Left lung (tissue), 14 donors: Measurements from ENCODE around the gene FLT4. TPM values are rescaled to one million over a fixed set of nuclear protein-coding genes. Genes with fewer than 3 reads are reported as not detected.

Experiments
- ATAC-seq: fragments of 200-7000 bp; cut with Tn5 transposase; one replicate; pipeline ENCODE4 v1.9.1; 2020; ENCODE audit warnings: moderate library complexity
- DNase-seq, 4 donors: peaks; one replicate each; pipeline ENCODE4 v3.0.0-alpha.2; 2013 to 2020
- H3K27ac ChIP-seq, 2 donors: fragments of 200-600 bp; sonication (generic) in 1 of 2; one replicate each; pipeline versions ENCODE4 v1.5.0 to v1.8.0; 2020 to 2021
- H3K27me3 ChIP-seq, 2 donors: fragments of 200-600 bp; sonication (generic) in 1 of 2; one replicate each; pipeline versions ENCODE4 v1.5.0 to v1.8.0; 2020 to 2021
- H3K36me3 ChIP-seq, 2 donors: fragments of 200-600 bp; sonication (generic) in 1 of 2; one replicate each; pipeline versions ENCODE4 v1.5.0 to v1.8.0; 2020 to 2021
- H3K4me1 ChIP-seq, 2 donors: fragments of 200-600 bp; one replicate each; pipeline ENCODE4 v1.8.0; 2021
- H3K4me3 ChIP-seq, 2 donors: fragments of 200-600 bp; sonication (generic) in 1 of 2; one replicate each; pipeline versions ENCODE4 v1.5.0 to v1.8.0; 2020 to 2021; ENCODE audit warnings: mild to moderate bottlenecking in 1 of 2
- H3K9me3 ChIP-seq, 2 donors: fragments of 200-600 bp; sonication (generic) in 1 of 2; one replicate each; pipeline versions ENCODE4 v1.5.0 to v1.8.0; 2020 to 2021
- intact Hi-C, 2 donors: fragments of 100-400 bp; cut with DNase I; formaldehyde crosslinking; loops; one replicate each; pipeline versions ENCODE4 v1.11.2 to v1.14.2; 2022
- long read RNA-seq, 12 donors: library from polyadenylated mRNA in 2 of 12; unstranded in 2 of 12; transcript quantifications; one replicate each; pipeline ENCODE4 v2.0.0 and lab custom pipeline, GENCODE V29; 2019 to 2026
- polyA plus RNA-seq, 6 donors: library from polyadenylated mRNA; unstranded; fragments of 120-200 nt; gene quantifications; one replicate each; pipeline ENCODE4 v1.2.1, GENCODE V29; 2013; ENCODE audit not compliant: insufficient read length in 6 of 6
- total RNA-seq, 2 donors: library from RNA; stranded (reverse); fragmentation: NEBNext Ultra II Directional; extraction: Animal tissue kit (Norgen Biotek cat#: 25700); gene quantifications; one replicate each; pipeline ENCODE4 v1.2.1, GENCODE V29; 2021
- TF ChIP-seq, protein P1 (sequence below), 2 donors: fragments of 200-600 bp; sonication (generic) in 1 of 2; IDR thresholded peaks; one replicate each; pipeline versions ENCODE4 v1.5.0 to v1.8.0; 2021; ENCODE audit warnings: antibody characterized with exemption in 2 of 2
- donor health status: DM: no; HTN: yes; CAD: no.
- donor health status: DM: no; HTN: no; CAD: no.

FLT4 gene
- total RNA-seq (10 to 100 TPM; 21.7 to 24.1 TPM), polyA plus RNA-seq (10 to 100 TPM; 37.1 to 48.5 (median 39.9) TPM)
- long read RNA-seq, donor 1, partial matches to known transcripts = 5 of 6 reads
- long read RNA-seq, donor 1, other reads (novel, unspliced or antisense) = 0 of 6 reads
- long read RNA-seq, donor 2, partial matches to known transcripts = 32 of 32 reads
- long read RNA-seq, donor 2, other reads (novel, unspliced or antisense) = 0 of 32 reads
- long read RNA-seq, donor 3, full-length matches to known transcripts = 2 of 2 reads
- long read RNA-seq, donor 3, partial matches to known transcripts = 0 of 2 reads
- long read RNA-seq, donor 3, other reads (novel, unspliced or antisense) = 0 of 2 reads
- long read RNA-seq, donor 4, partial matches to known transcripts = 1 of 1 reads
- long read RNA-seq, donor 4, other reads (novel, unspliced or antisense) = 0 of 1 reads
- long read RNA-seq, donor 5, partial matches to known transcripts = 0 of 2 reads
- long read RNA-seq, donor 5, other reads (novel, unspliced or antisense) = 0 of 2 reads
- long read RNA-seq, donor 6, partial matches to known transcripts = 13 of 13 reads
- long read RNA-seq, donor 6, other reads (novel, unspliced or antisense) = 0 of 13 reads
- long read RNA-seq, donor 7, partial matches to known transcripts = 0 of 1 reads
- long read RNA-seq, donor 7, other reads (novel, unspliced or antisense) = 0 of 1 reads
- long read RNA-seq, donor 8, full-length matches to known transcripts = 4 of 4 reads
- long read RNA-seq, donor 8, partial matches to known transcripts = 0 of 4 reads
- long read RNA-seq, donor 8, other reads (novel, unspliced or antisense) = 0 of 4 reads
- long read RNA-seq, donor 9 = 0 reads
- long read RNA-seq, donor 10, partial matches to known transcripts = 3 of 4 reads
- long read RNA-seq, donor 10, other reads (novel, unspliced or antisense) = 1 of 4 reads
- long read RNA-seq, donor 11 = 0 reads
- long read RNA-seq, donor 12, partial matches to known transcripts = 0 of 1 reads
- long read RNA-seq, donor 12, other reads (novel, unspliced or antisense) = 0 of 1 reads

DNA sequence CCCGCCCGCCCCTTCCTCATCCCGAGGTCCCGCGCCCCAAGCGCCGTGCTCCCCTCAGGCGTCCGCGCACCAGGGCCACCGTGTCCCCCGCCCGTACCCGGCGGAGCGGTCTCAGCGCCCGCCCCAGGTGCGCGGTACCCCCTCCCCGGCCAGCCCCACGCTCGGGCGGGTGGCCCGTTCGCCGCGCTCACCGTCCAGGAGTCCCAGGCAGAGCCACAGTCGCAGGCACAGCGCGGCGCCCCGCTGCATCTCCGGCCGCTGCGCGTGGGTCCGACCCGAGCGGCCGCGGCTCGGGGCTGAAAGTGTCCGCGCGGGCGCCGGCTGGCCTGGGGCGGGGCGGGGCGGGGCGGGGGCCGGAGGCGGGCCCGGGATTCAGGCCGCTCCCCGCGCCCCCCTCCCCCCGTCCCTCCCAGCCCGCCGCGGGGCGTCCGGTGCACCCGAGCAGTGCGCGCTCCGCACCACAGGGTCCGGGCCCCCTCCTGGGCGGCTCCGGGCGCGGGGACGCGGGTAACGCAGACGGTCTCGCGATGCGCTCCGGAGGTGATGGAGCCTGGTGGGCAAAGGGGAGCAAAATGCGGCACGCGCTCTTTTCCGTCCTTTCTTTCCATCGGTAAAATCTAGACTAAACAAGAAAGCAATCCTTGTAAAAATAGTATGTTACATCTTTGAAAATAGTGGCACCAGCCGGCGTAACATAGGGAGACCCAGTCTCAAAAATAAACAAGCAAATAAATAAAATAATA lies at the start of gene FLT4:
FLT4 (minus strand) TSS at position 304 of the 743 bp plus-strand sequence; CDS start at position 249, 55 bp downstream.
- Histone ChIP-seq H3K27me3 (peaks cover 36 to 90% of the 10 kb centered on the region in 2 donors), H3K9me3 (no peaks in the 10 kb centered on the region)
- DNase-seq = peak in 1 of 4 donors; percentile 66

DNA sequence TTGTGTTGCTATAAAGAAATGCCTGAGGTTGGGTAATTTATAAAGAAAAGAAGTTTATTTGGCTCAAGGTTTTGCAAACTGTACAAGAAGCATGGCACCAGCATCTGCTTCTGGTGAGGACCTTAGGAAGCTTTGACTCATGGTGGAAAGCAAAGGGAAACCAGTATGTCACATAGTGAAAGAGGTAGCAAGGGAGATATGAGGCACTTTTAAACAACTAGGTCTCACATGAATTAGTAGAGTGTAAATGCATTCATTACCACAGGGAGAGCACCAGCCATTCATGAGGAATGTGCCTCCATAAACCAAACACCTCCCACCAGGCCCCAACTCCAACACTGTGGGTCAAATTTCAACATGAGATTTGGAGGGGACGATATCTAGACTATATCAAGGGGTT lies 49.6 kb upstream of the FLT4 start:
- TF ChIP-seq, protein P1, sequence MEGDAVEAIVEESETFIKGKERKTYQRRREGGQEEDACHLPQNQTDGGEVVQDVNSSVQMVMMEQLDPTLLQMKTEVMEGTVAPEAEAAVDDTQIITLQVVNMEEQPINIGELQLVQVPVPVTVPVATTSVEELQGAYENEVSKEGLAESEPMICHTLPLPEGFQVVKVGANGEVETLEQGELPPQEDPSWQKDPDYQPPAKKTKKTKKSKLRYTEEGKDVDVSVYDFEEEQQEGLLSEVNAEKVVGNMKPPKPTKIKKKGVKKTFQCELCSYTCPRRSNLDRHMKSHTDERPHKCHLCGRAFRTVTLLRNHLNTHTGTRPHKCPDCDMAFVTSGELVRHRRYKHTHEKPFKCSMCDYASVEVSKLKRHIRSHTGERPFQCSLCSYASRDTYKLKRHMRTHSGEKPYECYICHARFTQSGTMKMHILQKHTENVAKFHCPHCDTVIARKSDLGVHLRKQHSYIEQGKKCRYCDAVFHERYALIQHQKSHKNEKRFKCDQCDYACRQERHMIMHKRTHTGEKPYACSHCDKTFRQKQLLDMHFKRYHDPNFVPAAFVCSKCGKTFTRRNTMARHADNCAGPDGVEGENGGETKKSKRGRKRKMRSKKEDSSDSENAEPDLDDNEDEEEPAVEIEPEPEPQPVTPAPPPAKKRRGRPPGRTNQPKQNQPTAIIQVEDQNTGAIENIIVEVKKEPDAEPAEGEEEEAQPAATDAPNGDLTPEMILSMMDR (IDR thresholded peaks at IDR 0.05) = no peak
- intact Hi-C loops = no loop called here
- Histone ChIP-seq H3K27me3 (peaks cover 3 to 9% of the 10 kb centered on the region in 2 donors), H3K9me3 (peaks cover 0 to 13% of the 10 kb centered on the region in 2 donors), H3K27ac (no peak overlapping the region), H3K4me3 (no peak overlapping the region), H3K36me3 (no peaks in the 10 kb centered on the region), H3K4me1 (no peaks in the 10 kb centered on the region)
- no peak for ATAC-seq
- DNase-seq = no peak

More for the DNA sequence above, at the start of gene FLT4:
- TF ChIP-seq, protein P1 (IDR thresholded peaks at IDR 0.05) = no peak
- Histone ChIP-seq H3K36me3 (no peaks in the 10 kb centered on the region), H3K4me1 (peaks cover 0 to 21% of the 10 kb centered on the region in 2 donors), H3K4me3 (peak within 1 kb of the TSS; percentile 25 to 46), H3K27ac (peak within 1 kb of the TSS; percentile 39 to 64)
- intact Hi-C loops = no loop called here
- ATAC-seq = peak; percentile 57

DNA sequence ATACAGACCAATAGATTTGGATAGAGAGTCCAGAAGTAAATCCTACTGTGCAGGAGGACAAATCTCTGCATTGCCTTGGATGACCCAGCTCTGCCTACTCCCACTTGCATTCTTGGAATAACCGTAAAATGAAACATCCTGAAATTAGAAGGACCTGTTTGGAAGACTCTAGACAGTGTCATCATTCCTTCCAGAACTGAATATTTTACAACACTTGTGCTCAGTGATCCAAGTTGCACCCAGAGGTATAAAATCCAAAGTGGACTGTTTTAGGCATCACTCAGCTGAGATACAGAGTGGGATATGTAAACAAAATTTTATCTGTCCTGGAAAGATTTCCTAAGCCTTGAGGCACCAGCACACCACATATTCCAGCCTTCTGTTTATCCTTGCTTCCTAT lies 46.7 kb upstream of the FLT4 start:
- intact Hi-C loops = no loop called here
- DNase-seq = no peak
- ATAC-seq = no peak
- Histone ChIP-seq H3K27me3 (peaks cover 3 to 23% of the 10 kb centered on the region in 2 donors), H3K4me3 (no peak overlapping the region), H3K4me1 (no peaks in the 10 kb centered on the region), H3K9me3 (peaks cover 0 to 12% of the 10 kb centered on the region in 2 donors), H3K36me3 (no peaks in the 10 kb centered on the region), H3K27ac (no peak overlapping the region)
- TF ChIP-seq, protein P1 (IDR thresholded peaks at IDR 0.05) = no peak

DNA sequence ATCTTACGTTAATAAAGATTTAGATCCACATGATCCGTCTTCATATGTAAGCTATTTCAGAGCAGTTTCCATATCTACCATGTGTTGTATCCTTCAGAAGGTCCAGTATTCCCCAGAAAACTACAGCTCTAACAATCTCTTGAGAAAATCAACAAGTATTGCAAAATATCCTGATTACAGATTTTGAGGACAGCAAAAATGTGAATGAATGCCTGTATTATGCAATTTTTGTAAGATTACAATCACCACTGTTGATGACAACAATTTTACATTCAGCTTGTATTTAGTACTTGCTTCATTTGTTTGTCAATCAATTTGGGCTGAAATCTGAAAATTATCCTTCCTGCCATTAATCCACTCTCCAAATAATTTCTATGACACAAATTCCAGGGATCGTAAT lies 43.0 kb upstream of the FLT4 start:
- Histone ChIP-seq H3K36me3 (no peaks in the 10 kb centered on the region), H3K27me3 (peaks cover 3 to 20% of the 10 kb centered on the region in 2 donors), H3K27ac (no peak overlapping the region), H3K4me3 (no peak overlapping the region), H3K9me3 (peaks cover 0 to 4% of the 10 kb centered on the region in 2 donors), H3K4me1 (no peaks in the 10 kb centered on the region)
- TF ChIP-seq, protein P1 (IDR thresholded peaks at IDR 0.05) = no peak
- no peak for ATAC-seq
- intact Hi-C loops = no loop called here
- no peak for DNase-seq
